K562 (cell line): Measurements from ENCODE around the gene RNASE8. TPM values are rescaled to one million over a fixed set of nuclear protein-coding genes. Genes with fewer than 3 reads are reported as not detected.

Source experiments
- ARID2 ChIP-seq: fragments of 450-650 bp; IDR thresholded peaks from 2 replicates; pipeline ENCODE4 v1.6.1; 2017; ENCODE audit warnings: antibody characterized with exemption, mild to moderate bottlenecking
- CAMTA2 ChIP-seq: fragments of 250-450 bp; sonication (Bioruptor Pico); conservative IDR thresholded peaks from 2 replicates; pipeline ENCODE4 v1.5.1; 2022
- CBX2 ChIP-seq: fragments of 200-600 bp; sonication (generic); IDR thresholded peaks from one replicate; pipeline ENCODE4 v1.6.1; 2012; ENCODE audit warnings: mild to moderate bottlenecking, low read length, inconsistent platforms; ENCODE audit not compliant: insufficient read depth, poor library complexity, severe bottlenecking
- GABPB2 ChIP-seq: fragments of 250-450 bp; sonication (Bioruptor Pico); conservative IDR thresholded peaks from 2 replicates; pipeline ENCODE4 v1.5.1; 2021; ENCODE audit warnings: mild to moderate bottlenecking
- MAFK ChIP-seq: IDR thresholded peaks from 2 replicates; pipeline ENCODE4 v1.6.1; 2011; ENCODE audit warnings: low read length, improper control_type of control experiment
- MXI1 ChIP-seq: IDR thresholded peaks from 2 replicates; pipeline ENCODE4 v1.6.1; 2011; ENCODE audit warnings: low read depth, mild to moderate bottlenecking, improper control_type of control experiment, low read length
- MYBL2 ChIP-seq, 2 experiments: fragments of 450-650 bp in 1 of 2; sonication (generic) in 1 of 2; formaldehyde crosslinking in 1 of 2; IDR thresholded peaks; 2 replicates each; pipeline versions ENCODE4 v1.6.1 to v1.8.1; 2017 to 2022; ENCODE audit warnings: borderline replicate concordance in 1 of 2, inconsistent platforms in 1 of 2, low read depth in 1 of 2, mild to moderate bottlenecking in 1 of 2, missing genetic modification reagents in 1 of 2, moderate library complexity in 1 of 2
- POLR2AphosphoS2 ChIP-seq: IDR thresholded peaks from 2 replicates; pipeline ENCODE4 v1.6.1; 2012; ENCODE audit warnings: low read length, improper control_type of control experiment
- POLR2G ChIP-seq: fragments of 200-400 bp; formaldehyde crosslinking; IDR thresholded peaks from 2 replicates; pipeline ENCODE4 v1.6.1; 2017; ENCODE audit warnings: low read depth, mild to moderate bottlenecking, antibody characterized with exemption, low read length, moderate library complexity
- SP1 ChIP-seq: sonication (generic); formaldehyde crosslinking; IDR thresholded peaks from 2 replicates; pipeline ENCODE4 v1.8.1; 2022; ENCODE audit warnings: mild to moderate bottlenecking, missing genetic modification reagents
- TCFL5 ChIP-seq: fragments of 250-450 bp; sonication (Bioruptor Pico); conservative IDR thresholded peaks from 2 replicates; pipeline ENCODE4 v1.6.1; 2021; ENCODE audit warnings: mild to moderate bottlenecking, moderate library complexity, matching md5 sums
- THAP7 ChIP-seq: fragments of 250-450 bp; sonication (Bioruptor Pico); IDR thresholded peaks from 2 replicates; pipeline ENCODE4 v1.5.0; 2021
- USF1 ChIP-seq: sonication (generic); formaldehyde crosslinking; IDR thresholded peaks from 2 replicates; pipeline ENCODE4 v1.9.0; 2022; ENCODE audit warnings: mild to moderate bottlenecking, missing genetic modification reagents
- WHSC1 ChIP-seq: IDR thresholded peaks from one replicate; pipeline ENCODE4 v1.6.1; 2012; ENCODE audit warnings: low read length, control low read depth, inconsistent platforms
- ZEB2 ChIP-seq: fragments of 450-650 bp; IDR thresholded peaks from 2 replicates; pipeline ENCODE4 v1.6.1; 2016
- ZFX ChIP-seq: sonication (generic); formaldehyde crosslinking; IDR thresholded peaks from 2 replicates; pipeline ENCODE4 v1.8.0; 2022; ENCODE audit warnings: mild to moderate bottlenecking, missing genetic modification reagents, moderate library complexity
- ZNF282 ChIP-seq: sonication (generic); formaldehyde crosslinking; IDR thresholded peaks from 2 replicates; pipeline ENCODE4 v1.8.1; 2023; ENCODE audit warnings: missing genetic modification reagents
- ZNF398 ChIP-seq: fragments of 250-450 bp; sonication (Bioruptor Pico); IDR thresholded peaks from 2 replicates; pipeline ENCODE4 v1.8.0; 2021; ENCODE audit warnings: moderate library complexity, mild to moderate bottlenecking, inconsistent platforms
- ZNF444 ChIP-seq: fragments of 250-450 bp; sonication (Bioruptor Pico); IDR thresholded peaks from 2 replicates; pipeline ENCODE4 v1.4.0; 2020; ENCODE audit warnings: mild to moderate bottlenecking, moderate library complexity
- ZNF592 ChIP-seq: fragments of 450-650 bp; IDR thresholded peaks from 2 replicates; pipeline ENCODE4 v1.6.1; 2017; ENCODE audit warnings: antibody characterized with exemption, mild to moderate bottlenecking
- ZNF699 ChIP-seq: fragments of 250-450 bp; sonication (Bioruptor Pico); IDR thresholded peaks from 2 replicates; pipeline ENCODE4 v1.8.0; 2021; ENCODE audit warnings: mild to moderate bottlenecking, moderate library complexity; ENCODE audit not compliant: insufficient replicate concordance
- ZNF830 ChIP-seq: fragments of 250-450 bp; sonication (Bioruptor Pico); IDR thresholded peaks from 2 replicates; pipeline ENCODE4 v1.5.0; 2021; ENCODE audit warnings: mild to moderate bottlenecking
- polyA plus RNA-seq, 8 experiments: library from polyadenylated mRNA; depleted of rRNA in 4 of 8; stranded (reverse) in 5 of 8; unstranded in 3 of 8; fragments of >200 nt; fragmentation: Nextera tagmentation in 2 of 8; fragmentation: Illumina TruSeq in 1 of 8; extraction: Ambion mirVana in 2 of 8; extraction: Trizol in 1 of 8; gene quantifications; 2 replicates each; pipeline versions ENCODE4 v1.2.1 to v1.2.3, GENCODE V29; 2011 to 2014; ENCODE audit warnings: inconsistent platforms in 1 of 8, missing spikeins in 1 of 8
- total RNA-seq, 7 experiments: library from RNA; depleted of rRNA in 6 of 7; stranded (reverse); fragments of >200 nt in 6 of 7; fragmentation: Illumina TruSeq in 2 of 7; extraction: Trizol in 2 of 7; gene quantifications; 2 replicates each; pipeline versions ENCODE4 v1.2.1 to v1.2.3, GENCODE V29; 2011 to 2021; ENCODE audit warnings: low replicate concordance in 1 of 7

The RNASE8 gene
- total and polyA plus RNA-seq, 9 of the 15 experiments (the other 6 are each of a cell fraction or from before 2014, with no cell fraction given), result not detected

GRCh38 chr14:21103710-21104447 is 46.3 kb downstream of the RNASE8 start (continued):
- TF ChIP-seq ZNF398 (CRISPR knock-in tag) (no peak), POLR2G (peak; percentile 93), ZEB2 (no peak), MAFK (peak; percentile 13; the same call in 1 of the 2 replicates), ZNF592 (peak; percentile 70), ARID2 (no peak), ZNF282 (no peak), WHSC1 (no peak), CAMTA2 (CRISPR knock-in tag) (no peak), MYBL2 (IDR thresholded peaks at IDR 0.05; ENCODE audit: low read depth) (no peak), MYBL2 (CRISPR knock-in tag; IDR thresholded peaks at IDR 0.05; ENCODE audit: borderline replicate concordance) (no peak), ZNF699 (CRISPR knock-in tag) (no peak), SP1 (peak; percentile 79; the same call in 1 of the 2 replicates), THAP7 (CRISPR knock-in tag) (no peak), CBX2 (no peak), TCFL5 (CRISPR knock-in tag) (no peak), USF1 (CRISPR knock-in tag) (no peak), ZNF444 (CRISPR knock-in tag) (no peak), ZNF830 (0 out of 2 replicates have a peak, but pooled peaks have one; percentile 25), GABPB2 (CRISPR knock-in tag) (no peak), ZFX (CRISPR knock-in tag) (peak; percentile 84), POLR2AphosphoS2 (no peak), MXI1 (no peak)
